GM12892 (cell line): ENCODE results near the gene LIPE.

Source experiments
- POLR2A ChIP-seq: IDR thresholded peaks from 2 replicates; pipeline ENCODE4 v1.6.1; 2011; ENCODE audit warnings: low read depth, low read length, control low read depth
- POLR2AphosphoS5 ChIP-seq: IDR thresholded peaks from 2 replicates; pipeline ENCODE4 v1.6.1; 2011; ENCODE audit warnings: low read depth, low read length, control low read depth

GRCh38 chr19:42360787-42361544, 66.2 kb downstream of the LIPE start:
- no peak for TF ChIP-seq POLR2A
- no peak for TF ChIP-seq POLR2AphosphoS5
